ENCODE data around the gene RFX2.
"Not testable (repeated sequence)": the region's sequence is repeated elsewhere in the genome, so short reads cannot be mapped to it uniquely, and the experiment has no call there.

RFX2 gene

DNA sequence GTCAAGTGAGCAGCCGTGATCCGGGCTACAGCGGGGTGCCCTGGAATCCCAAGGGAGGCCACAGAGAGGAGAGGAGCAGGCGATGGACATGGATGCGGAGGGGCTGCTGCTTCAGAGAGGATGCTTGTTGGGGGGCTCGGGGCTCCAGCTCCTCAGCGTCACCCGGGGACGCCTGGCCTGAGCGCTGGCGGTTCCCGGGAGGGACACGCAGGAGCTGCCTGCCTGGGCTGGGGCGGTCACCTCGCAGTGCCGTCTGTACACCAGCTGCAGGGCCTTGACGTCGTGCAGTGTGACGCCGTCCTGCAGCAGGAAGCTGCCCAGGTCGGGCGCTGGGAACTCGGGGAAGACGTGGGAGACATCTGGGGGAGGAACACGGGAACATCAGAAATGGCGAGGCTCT is 102.4 kb downstream of the RFX2 start:
- H3K4me3 Mint-ChIP-seq = no peak overlapping the region
- no peaks in the 10 kb centered on the region for H3K9me3 Mint-ChIP-seq
- no peaks in the 10 kb centered on the region for H3K4me1 Mint-ChIP-seq
- DNase-seq = no peak
- no peak overlapping the region for H3K27ac Mint-ChIP-seq
- no peaks in the 10 kb centered on the region for H3K27me3 Mint-ChIP-seq
- no peak for ATAC-seq

DNA sequence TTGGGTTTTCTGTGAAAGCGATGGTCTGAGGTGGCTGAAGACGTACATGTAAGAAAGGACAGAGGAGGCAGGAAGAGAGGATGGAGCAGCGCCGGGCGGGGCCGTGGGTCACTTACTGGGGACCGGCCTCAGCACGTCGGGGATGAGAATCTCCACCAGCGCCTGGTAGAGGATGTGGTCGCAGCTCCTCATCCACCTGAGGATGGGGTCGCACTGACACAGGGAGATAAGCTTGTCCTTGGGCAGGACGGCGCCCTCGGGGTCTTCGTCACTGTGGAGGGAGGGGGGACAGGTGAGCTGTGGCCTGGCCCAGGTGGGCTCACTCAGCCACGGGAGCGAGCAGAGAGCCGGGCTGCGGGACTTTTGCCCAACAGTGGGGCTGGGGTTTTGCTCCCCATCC is 103.4 kb downstream of the RFX2 start:
- Mint-ChIP-seq H3K9me3 (no peaks in the 10 kb centered on the region), H3K27me3 (no peaks in the 10 kb centered on the region), H3K4me1 (no peaks in the 10 kb centered on the region), H3K27ac (peak overlapping the region in 1 of 2 donors; percentile 84), H3K4me3 (no peak overlapping the region)
- DNase-seq = no peak
- ATAC-seq = no peak

GRCh38 chr19:6006070-6006446 is 104.2 kb downstream of the RFX2 start:
- ATAC-seq = not testable (repeated sequence)

GRCh38 chr19:6005321-6006069 is 104.8 kb downstream of the RFX2 start:
- H3K27ac Mint-ChIP-seq = peak overlapping the region in 1 of 2 donors; percentile 89
- no peak overlapping the region for H3K4me3 Mint-ChIP-seq
- no peak for DNase-seq
- no peak for ATAC-seq
- H3K4me1 Mint-ChIP-seq = no peaks in the 10 kb centered on the region
- H3K9me3 Mint-ChIP-seq = no peaks in the 10 kb centered on the region
- H3K27me3 Mint-ChIP-seq = no peaks in the 10 kb centered on the region

More at GRCh38 chr19:6006070-6006446, 104.2 kb downstream of the RFX2 start:
- H3K4me3 Mint-ChIP-seq, DNase-seq, H3K27ac Mint-ChIP-seq, H3K27me3 Mint-ChIP-seq, H3K9me3 Mint-ChIP-seq, H3K4me1 Mint-ChIP-seq: not testable (repeated sequence)

GRCh38 chr19:6003976-6004375 is 106.3 kb downstream of the RFX2 start:
- DNase-seq (no peak), ATAC-seq (no peak)
- Mint-ChIP-seq H3K4me1 (no peaks in the 10 kb centered on the region), H3K9me3 (peaks cover 0 to 4% of the 10 kb centered on the region in 2 donors), H3K4me3 (no peak overlapping the region), H3K27ac (no peak overlapping the region), H3K27me3 (no peaks in the 10 kb centered on the region)

DNA sequence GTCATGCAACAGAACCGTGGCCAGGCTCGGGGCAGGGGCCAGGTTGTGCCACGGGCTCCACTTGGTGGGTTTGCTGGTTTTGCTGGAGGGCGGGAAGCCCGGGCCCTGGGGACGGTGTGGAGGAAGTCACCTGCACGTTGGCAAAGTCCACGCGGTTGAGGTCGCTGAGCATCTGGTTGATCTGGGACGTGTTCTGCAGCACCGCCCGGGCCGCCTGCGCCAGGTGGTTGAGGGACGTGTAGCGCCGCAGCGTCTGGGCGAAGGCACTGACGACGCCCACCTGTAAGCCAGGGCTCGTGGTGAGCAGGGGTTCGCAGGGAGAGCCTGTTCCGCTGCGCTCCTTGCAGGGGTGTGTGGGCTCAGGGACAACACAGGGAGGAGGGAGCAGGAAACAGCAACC is 107.7 kb downstream of the RFX2 start:
- DNase-seq = no peak

GRCh38 chr19:6000228-6000847 is 110.0 kb downstream of the RFX2 start:
- Mint-ChIP-seq H3K27ac (peak overlapping the region in 1 of 2 donors; percentile 82), H3K9me3 (peaks cover 0 to 4% of the 10 kb centered on the region in 2 donors), H3K4me3 (no peak overlapping the region), H3K27me3 (no peaks in the 10 kb centered on the region), H3K4me1 (no peaks in the 10 kb centered on the region)
- DNase-seq (no peak), ATAC-seq (no peak)

More for the DNA sequence above, 107.7 kb downstream of the RFX2 start:
- Mint-ChIP-seq H3K9me3 (peaks cover 0 to 4% of the 10 kb centered on the region in 2 donors), H3K27me3 (no peaks in the 10 kb centered on the region), H3K4me1 (no peaks in the 10 kb centered on the region), H3K27ac (no peak overlapping the region), H3K4me3 (no peak overlapping the region)
- no peak for ATAC-seq

- Mint-ChIP-seq H3K4me3 (no peak overlapping the region), H3K27me3 (no peaks in the 10 kb centered on the region), H3K9me3 (peaks cover 0 to 4% of the 10 kb centered on the region in 2 donors), H3K4me1 (no peaks in the 10 kb centered on the region), H3K27ac (no peak overlapping the region)
- no peak for ATAC-seq
- no peak for DNase-seq
Observed at GRCh38 chr19:5999693-6000092, 110.6 kb downstream of the RFX2 start.

GRCh38 chr19:5997371-5997770 is 112.9 kb downstream of the RFX2 start:
- H3K4me3 Mint-ChIP-seq = no peak overlapping the region
- H3K27me3 Mint-ChIP-seq = no peaks in the 10 kb centered on the region
- DNase-seq (no peak), ATAC-seq (no peak)
- H3K9me3 Mint-ChIP-seq = peaks cover 0 to 4% of the 10 kb centered on the region in 2 donors
- H3K27ac Mint-ChIP-seq = no peak overlapping the region
- no peaks in the 10 kb centered on the region for H3K4me1 Mint-ChIP-seq

DNA sequence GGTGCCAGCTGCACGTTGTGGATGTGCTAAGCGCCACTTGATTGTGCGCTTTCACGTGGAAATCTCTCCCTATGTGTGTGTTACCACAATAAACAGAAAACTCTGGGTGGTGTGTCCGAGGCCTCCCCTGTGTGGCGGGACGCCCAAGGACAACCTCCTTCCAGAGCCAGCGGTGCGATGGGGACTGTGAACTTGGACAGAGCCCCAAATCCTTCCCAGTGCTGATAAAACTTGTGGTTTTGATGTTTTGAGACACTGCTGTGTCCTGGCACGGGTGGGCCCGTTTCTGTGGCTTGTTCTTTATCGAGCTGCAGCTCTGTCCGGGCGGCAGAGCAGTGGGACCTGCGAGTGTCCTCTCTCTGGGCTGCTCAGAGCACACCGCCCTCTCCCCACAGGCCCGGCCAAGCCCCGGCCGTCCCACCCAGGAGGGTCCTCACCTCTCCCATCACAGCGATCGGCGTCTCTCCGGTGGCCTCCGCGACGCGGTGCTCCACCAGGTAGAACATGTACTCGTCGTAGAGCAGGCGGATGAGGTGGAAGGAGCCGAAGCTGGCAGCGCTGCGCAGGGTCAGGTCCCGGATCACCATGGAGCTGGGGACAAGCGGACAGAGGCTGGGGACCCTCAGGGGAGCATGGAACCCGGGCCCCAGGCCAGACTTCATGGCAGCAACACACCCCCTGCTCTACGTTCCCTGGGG is 113.5 kb downstream of the RFX2 start:
- ATAC-seq (no peak), DNase-seq (no peak)
- Mint-ChIP-seq H3K27me3 (no peaks in the 10 kb centered on the region), H3K4me3 (no peak overlapping the region), H3K27ac (no peak overlapping the region), H3K4me1 (no peaks in the 10 kb centered on the region), H3K9me3 (peaks cover 0 to 4% of the 10 kb centered on the region in 2 donors)

- DNase-seq = no peak
- H3K4me1 Mint-ChIP-seq = no peaks in the 10 kb centered on the region
- no peak overlapping the region for H3K4me3 Mint-ChIP-seq
- H3K27me3 Mint-ChIP-seq = no peaks in the 10 kb centered on the region
- ATAC-seq = no peak
- H3K27ac Mint-ChIP-seq = peak overlapping the region in 1 of 2 donors; percentile 63
- peaks cover 0 to 4% of the 10 kb centered on the region in 2 donors for H3K9me3 Mint-ChIP-seq
Observed at GRCh38 chr19:5996102-5996501, 114.2 kb downstream of the RFX2 start.

DNA sequence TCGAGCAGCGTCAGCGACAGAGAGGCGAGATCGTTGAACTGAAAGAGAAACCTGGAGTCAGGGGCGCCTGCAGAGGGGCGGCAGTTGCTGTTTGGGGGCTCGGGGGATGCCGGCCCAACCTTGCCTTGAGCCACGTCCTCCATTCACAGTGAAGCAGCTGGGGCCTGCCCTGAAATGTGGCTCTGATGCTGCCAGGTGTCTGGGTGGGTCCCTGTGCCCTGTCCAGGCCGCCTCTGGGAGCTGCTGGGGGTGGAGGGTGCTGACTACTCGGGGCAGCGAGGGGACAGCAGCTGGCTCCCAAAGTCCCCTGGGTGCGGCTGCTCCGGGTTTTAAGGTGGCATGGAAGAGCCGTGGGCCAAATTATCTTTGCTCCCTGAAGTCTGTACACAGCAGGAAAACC is 114.7 kb downstream of the RFX2 start:
- H3K4me1 Mint-ChIP-seq = no peaks in the 10 kb centered on the region
- H3K27ac Mint-ChIP-seq = no peak overlapping the region
- H3K9me3 Mint-ChIP-seq = peaks cover 0 to 4% of the 10 kb centered on the region in 2 donors
- H3K4me3 Mint-ChIP-seq = no peak overlapping the region
- no peak for DNase-seq
- H3K27me3 Mint-ChIP-seq = no peaks in the 10 kb centered on the region
- ATAC-seq = no peak

GRCh38 chr19:5994405-5995165 is 115.7 kb downstream of the RFX2 start:
- no peaks in the 10 kb centered on the region for H3K27me3 Mint-ChIP-seq
- H3K4me1 Mint-ChIP-seq = no peaks in the 10 kb centered on the region
- peak overlapping the region in 1 of 2 donors; percentile 63 for H3K27ac Mint-ChIP-seq
- ATAC-seq = no peak
- H3K9me3 Mint-ChIP-seq = peaks cover 0 to 3% of the 10 kb centered on the region in 2 donors
- H3K4me3 Mint-ChIP-seq = no peak overlapping the region
- no peak for DNase-seq

- DNase-seq (no peak), ATAC-seq (no peak)
- H3K4me1 Mint-ChIP-seq = peaks cover under 1% of the 10 kb centered on the region
- no peaks in the 10 kb centered on the region for H3K27me3 Mint-ChIP-seq
- no peak overlapping the region for H3K4me3 Mint-ChIP-seq
- H3K27ac Mint-ChIP-seq = peak overlapping the region in 1 of 2 donors; percentile 71
- H3K9me3 Mint-ChIP-seq = no peaks in the 10 kb centered on the region
Observed at GRCh38 chr19:5993648-5994358, 116.5 kb downstream of the RFX2 start.

GRCh38 chr19:5993201-5993600 is 117.1 kb downstream of the RFX2 start:
- DNase-seq (no peak), ATAC-seq (no peak)
- H3K4me1 Mint-ChIP-seq = peaks cover 6% of the 10 kb centered on the region
- no peak overlapping the region for H3K4me3 Mint-ChIP-seq
- H3K27me3 Mint-ChIP-seq = no peaks in the 10 kb centered on the region
- H3K27ac Mint-ChIP-seq = no peak overlapping the region
- H3K9me3 Mint-ChIP-seq = no peaks in the 10 kb centered on the region

Data from stimulated activated naive CD8-positive, alpha-beta T cell treated with anti-CD3 and anti-CD28 coated beads, Interleukin-15, amount 100 ng/mL, for 72 hours (primary cell).